ENCODE data around the gene GSDME. TPM values are rescaled to one million over a fixed set of nuclear protein-coding genes. Genes with fewer than 3 reads are reported as not detected.
A peak's percentile ranks its signal among the peaks of the same experiment; 100 is the strongest.

The GSDME gene
- total RNA-seq, 1 donor from 2014 or later, result 5.6 TPM

- Histone ChIP-seq H3K4me3 (no peak overlapping the region), H3K4me1 (peaks cover 5% of the 10 kb centered on the region), H3K27ac (replicated peaks) (no peak overlapping the region), H3K9me3 (replicated peaks) (no peaks in the 10 kb centered on the region), H3K36me3 (no peaks in the 10 kb centered on the region), H3K27me3 (ENCODE audit: low read depth) (no peaks in the 10 kb centered on the region)
- TF ChIP-seq, protein P1, sequence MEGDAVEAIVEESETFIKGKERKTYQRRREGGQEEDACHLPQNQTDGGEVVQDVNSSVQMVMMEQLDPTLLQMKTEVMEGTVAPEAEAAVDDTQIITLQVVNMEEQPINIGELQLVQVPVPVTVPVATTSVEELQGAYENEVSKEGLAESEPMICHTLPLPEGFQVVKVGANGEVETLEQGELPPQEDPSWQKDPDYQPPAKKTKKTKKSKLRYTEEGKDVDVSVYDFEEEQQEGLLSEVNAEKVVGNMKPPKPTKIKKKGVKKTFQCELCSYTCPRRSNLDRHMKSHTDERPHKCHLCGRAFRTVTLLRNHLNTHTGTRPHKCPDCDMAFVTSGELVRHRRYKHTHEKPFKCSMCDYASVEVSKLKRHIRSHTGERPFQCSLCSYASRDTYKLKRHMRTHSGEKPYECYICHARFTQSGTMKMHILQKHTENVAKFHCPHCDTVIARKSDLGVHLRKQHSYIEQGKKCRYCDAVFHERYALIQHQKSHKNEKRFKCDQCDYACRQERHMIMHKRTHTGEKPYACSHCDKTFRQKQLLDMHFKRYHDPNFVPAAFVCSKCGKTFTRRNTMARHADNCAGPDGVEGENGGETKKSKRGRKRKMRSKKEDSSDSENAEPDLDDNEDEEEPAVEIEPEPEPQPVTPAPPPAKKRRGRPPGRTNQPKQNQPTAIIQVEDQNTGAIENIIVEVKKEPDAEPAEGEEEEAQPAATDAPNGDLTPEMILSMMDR (IDR thresholded peaks at IDR 0.05; ENCODE audit: borderline replicate concordance), result no peak
- intact Hi-C loops (cut with micrococcal nuclease), result no loop called here
- no peak for DNase-seq
These were observed 26.4 kb upstream of the GSDME start for GRCh38 chr7:24783698-24784097.

DNA sequence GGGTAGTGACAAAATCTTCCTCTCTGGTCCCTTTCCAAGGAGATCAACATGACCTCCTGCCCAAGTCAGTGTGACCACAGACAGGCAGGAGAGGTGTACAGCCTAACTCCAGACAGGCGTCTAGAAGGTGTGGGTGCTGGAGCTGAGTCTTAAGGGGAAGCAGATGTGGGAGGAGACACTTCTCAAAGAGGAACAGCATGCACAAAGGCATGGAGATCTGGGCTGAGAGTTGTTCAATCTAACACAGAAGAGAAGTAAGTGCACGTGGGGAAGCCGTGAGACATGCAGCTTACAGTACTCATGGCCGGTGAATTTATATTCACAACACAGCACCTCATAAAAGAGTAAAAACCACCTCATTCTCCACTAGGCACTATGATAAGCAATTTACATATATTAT, 23.8 kb upstream of the GSDME start:
- Histone ChIP-seq H3K27me3 (ENCODE audit: low read depth) (no peaks in the 10 kb centered on the region), H3K27ac (replicated peaks) (no peak overlapping the region), H3K36me3 (no peaks in the 10 kb centered on the region), H3K4me3 (no peak overlapping the region), H3K9me3 (replicated peaks) (no peaks in the 10 kb centered on the region), H3K4me1 (peaks cover 10% of the 10 kb centered on the region)
- intact Hi-C loops (cut with micrococcal nuclease), result no loop called here
- TF ChIP-seq, protein P1 (IDR thresholded peaks at IDR 0.05; ENCODE audit: borderline replicate concordance), result no peak
- no peak for DNase-seq

- TF ChIP-seq, protein P1 (IDR thresholded peaks at IDR 0.05; ENCODE audit: borderline replicate concordance), result no peak
- Histone ChIP-seq H3K27me3 (ENCODE audit: low read depth) (no peaks in the 10 kb centered on the region), H3K4me1 (peaks cover 10% of the 10 kb centered on the region), H3K9me3 (replicated peaks) (no peaks in the 10 kb centered on the region), H3K4me3 (no peak overlapping the region), H3K27ac (replicated peaks) (peak overlapping the region; percentile 44), H3K36me3 (no peaks in the 10 kb centered on the region)
- intact Hi-C loops (cut with micrococcal nuclease), result no loop called here
- DNase-seq, result no peak
These were observed 22.0 kb upstream of the GSDME start for GRCh38 chr7:24779283-24779655.

DNA sequence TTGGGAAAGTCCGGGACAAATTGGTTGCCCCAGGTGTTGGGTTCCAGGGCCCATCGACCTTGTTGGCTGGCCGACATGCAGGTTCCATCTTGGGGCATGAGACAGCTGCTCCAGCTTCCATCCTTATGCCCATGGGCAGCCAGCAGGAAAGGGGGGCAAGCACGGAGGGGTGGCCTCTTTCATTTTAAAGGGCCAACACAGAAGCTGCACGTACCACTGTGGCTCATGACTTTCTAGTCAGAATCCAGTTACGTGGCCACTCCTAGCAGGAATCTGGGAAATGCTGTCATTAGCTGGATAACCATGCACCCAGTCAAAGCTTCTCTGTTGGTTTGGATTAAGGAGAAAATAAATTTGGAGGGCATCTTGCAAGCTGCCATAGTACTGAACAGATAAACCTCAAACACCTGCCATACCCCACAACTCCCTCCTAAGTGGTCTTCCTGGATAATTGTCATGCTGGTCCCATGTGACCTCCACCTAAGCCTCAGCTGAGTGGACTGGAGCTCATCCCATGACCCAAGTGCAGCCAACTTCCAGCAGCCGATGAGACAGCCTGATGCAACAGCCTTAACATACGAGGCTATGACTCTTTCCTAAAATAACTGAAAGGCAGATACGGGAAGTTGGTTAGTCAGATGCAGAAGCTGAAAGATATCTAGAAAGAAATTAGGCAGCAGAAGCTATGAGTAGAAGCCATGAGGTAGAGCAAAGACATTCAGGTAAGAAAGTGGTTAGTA, 21.4 kb upstream of the GSDME start:
- H3K27ac ChIP-seq (replicated peaks), result peak overlapping the region; percentile 44
- H3K9me3 ChIP-seq (replicated peaks), result no peaks in the 10 kb centered on the region
- TF ChIP-seq, protein P1 (IDR thresholded peaks at IDR 0.05; ENCODE audit: borderline replicate concordance), result no peak
- intact Hi-C loops (cut with micrococcal nuclease), result no loop called here
- peak; percentile 46 for DNase-seq
- H3K27me3 ChIP-seq (ENCODE audit: low read depth), result no peaks in the 10 kb centered on the region
- no peak overlapping the region for H3K4me3 ChIP-seq
- no peaks in the 10 kb centered on the region for H3K36me3 ChIP-seq
- peaks cover 10% of the 10 kb centered on the region for H3K4me1 ChIP-seq

DNA sequence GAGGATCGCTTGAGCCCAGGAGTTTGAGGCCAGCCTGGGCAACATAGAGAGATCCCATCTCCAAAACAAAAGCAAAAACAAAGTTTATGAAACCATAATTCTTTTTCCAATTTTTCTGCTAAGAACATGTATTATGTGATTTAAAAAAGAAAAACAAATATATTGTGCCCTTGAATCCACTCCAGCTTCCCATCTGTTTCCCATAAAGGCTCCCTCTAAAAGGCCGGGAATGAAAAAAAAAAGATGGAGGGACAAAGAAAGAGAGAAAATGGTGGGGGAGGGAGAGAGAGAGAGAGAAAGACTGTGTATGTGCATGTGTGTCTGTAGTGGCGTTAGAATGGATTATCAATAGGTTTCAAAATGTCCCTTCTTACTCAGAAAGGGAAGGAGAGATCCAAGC, 20.5 kb upstream of the GSDME start:
- no peak for DNase-seq
- Histone ChIP-seq H3K4me1 (peaks cover 10% of the 10 kb centered on the region), H3K27ac (replicated peaks) (no peak overlapping the region), H3K36me3 (no peaks in the 10 kb centered on the region), H3K27me3 (ENCODE audit: low read depth) (no peaks in the 10 kb centered on the region), H3K9me3 (replicated peaks) (no peaks in the 10 kb centered on the region), H3K4me3 (no peak overlapping the region)
- TF ChIP-seq, protein P1 (IDR thresholded peaks at IDR 0.05; ENCODE audit: borderline replicate concordance), result no peak
- intact Hi-C loops (cut with micrococcal nuclease), result no loop called here

Measured in left ventricle myocardium inferior (tissue), 1 donor.